ENCODE data around the gene SLC38A6. TPM values are rescaled to one million over a fixed set of nuclear protein-coding genes. Genes with fewer than 3 reads are reported as not detected.
A peak's percentile ranks its signal among the peaks of the same experiment; 100 is the strongest.

SLC38A6 gene
- polyA plus RNA-seq, 1 experiment: 57.3 TPM

GRCh38 chr14:60981633-60982455, 799 bp downstream of the SLC38A6 start:
- H3K27ac ChIP-seq (ENCODE audit: low read depth, low read length): peak overlapping the region; percentile 92
- peak; percentile 70 for DNase-seq (ENCODE audit: low read depth, low spot score)
- CTCF ChIA-PET: interaction anchor here (0.9 to 1.3 kb wide), 2 partner anchors 63 to 271 kb away, joined by 3 read pairs; no protein-coding TSS in a partner anchor
- no peaks in the 10 kb centered on the region for H3K27me3 ChIP-seq (ENCODE audit: control insufficient read depth, insufficient read depth, low read length)
- H3K4me3 ChIP-seq (ENCODE audit: low read depth, low read length): peak overlapping the region; percentile 83
- H3K9me3 ChIP-seq (ENCODE audit: control insufficient read depth, insufficient read depth, low read length): no peaks in the 10 kb centered on the region
- POLR2A ChIA-PET: interaction anchor here (0.6 to 2.1 kb wide), 8 partner anchors 37 to 357 kb away, joined by 3 to 9 read pairs (median 5); no protein-coding TSS in a partner anchor
- no peak for TF ChIP-seq CTCF (IDR thresholded peaks at IDR 0.05; ENCODE audit: low read depth, low read length)

GRCh38 chr14:60984196-60984595, 3.2 kb downstream of the SLC38A6 start:
- POLR2A ChIA-PET: no interaction called here
- Histone ChIP-seq H3K27ac (ENCODE audit: low read depth, low read length) (no peak overlapping the region), H3K4me3 (ENCODE audit: low read depth, low read length) (no peak overlapping the region; the same call in 1 of the 2 replicates), H3K27me3 (ENCODE audit: control insufficient read depth, insufficient read depth, low read length) (no peaks in the 10 kb centered on the region), H3K9me3 (ENCODE audit: control insufficient read depth, insufficient read depth, low read length) (no peaks in the 10 kb centered on the region)
- no peak for DNase-seq (ENCODE audit: low read depth, low spot score)
- TF ChIP-seq CTCF (IDR thresholded peaks at IDR 0.05; ENCODE audit: low read depth, low read length): no peak
- CTCF ChIA-PET: no interaction called here

GRCh38 chr14:60986500-60986899, 5.5 kb downstream of the SLC38A6 start:
- Histone ChIP-seq H3K27ac (ENCODE audit: low read depth, low read length) (no peak overlapping the region), H3K9me3 (ENCODE audit: control insufficient read depth, insufficient read depth, low read length) (no peaks in the 10 kb centered on the region), H3K27me3 (ENCODE audit: control insufficient read depth, insufficient read depth, low read length) (no peaks in the 10 kb centered on the region), H3K4me3 (ENCODE audit: low read depth, low read length) (no peak overlapping the region)
- no peak for DNase-seq (ENCODE audit: low read depth, low spot score)
- POLR2A ChIA-PET: no interaction called here
- no peak for TF ChIP-seq CTCF (IDR thresholded peaks at IDR 0.05; ENCODE audit: low read depth, low read length)
- CTCF ChIA-PET: interaction anchor here (0.6 kb wide), 1 partner anchor 45 kb away, joined by 6 read pairs; no protein-coding TSS in a partner anchor

- CTCF ChIA-PET: no interaction called here
- no peak overlapping the region for H3K4me3 ChIP-seq (ENCODE audit: low read depth, low read length)
- H3K27me3 ChIP-seq (ENCODE audit: control insufficient read depth, insufficient read depth, low read length): no peaks in the 10 kb centered on the region
- DNase-seq (ENCODE audit: low read depth, low spot score): no peak
- no peaks in the 10 kb centered on the region for H3K9me3 ChIP-seq (ENCODE audit: control insufficient read depth, insufficient read depth, low read length)
- POLR2A ChIA-PET: interaction anchor here (0.7 kb wide), 1 partner anchor 336 kb away, joined by 3 read pairs; no protein-coding TSS in a partner anchor
- TF ChIP-seq CTCF (IDR thresholded peaks at IDR 0.05; ENCODE audit: low read depth, low read length): no peak
- no peak overlapping the region for H3K27ac ChIP-seq (ENCODE audit: low read depth, low read length)
These were observed 8.6 kb downstream of the SLC38A6 start for GRCh38 chr14:60989599-60989998.

- Histone ChIP-seq H3K27me3 (ENCODE audit: control insufficient read depth, insufficient read depth, low read length) (no peaks in the 10 kb centered on the region), H3K9me3 (ENCODE audit: control insufficient read depth, insufficient read depth, low read length) (no peaks in the 10 kb centered on the region; the same call in 1 of the 2 replicates), H3K4me3 (ENCODE audit: low read depth, low read length) (no peak overlapping the region), H3K27ac (ENCODE audit: low read depth, low read length) (no peak overlapping the region)
- TF ChIP-seq CTCF (IDR thresholded peaks at IDR 0.05; ENCODE audit: low read depth, low read length): no peak
- DNase-seq (ENCODE audit: low read depth, low spot score): no peak
- ChIA-PET CTCF (no interaction called here), POLR2A (no interaction called here)
These were observed 17.6 kb downstream of the SLC38A6 start for GRCh38 chr14:60998617-60999016.
